SK-N-SH treated with all-trans-retinoic acid at 6 μM for 48 hours (cell line): ENCODE measurements around the gene PRELID3B.

Source experiments
- ATAC-seq: fragments of 200-7000 bp; cut with Tn5 transposase; 3 replicates; pipeline ENCODE4 v1.9.1; 2020; ENCODE audit warnings: mild to moderate bottlenecking, moderate library complexity
- ARNTL ChIP-seq: fragments of 450-650 bp; formaldehyde crosslinking; IDR thresholded peaks from 2 replicates; pipeline ENCODE4 v1.5.0; 2020; ENCODE audit warnings: low read depth, mild to moderate bottlenecking, moderate library complexity, borderline replicate concordance
- BACH2 ChIP-seq: fragments of 250-450 bp; sonication (Bioruptor Pico); IDR thresholded peaks from 2 replicates; pipeline ENCODE4 v1.9.0; 2021; ENCODE audit warnings: mild to moderate bottlenecking, borderline replicate concordance
- CREB5 ChIP-seq: fragments of 250-450 bp; sonication (Bioruptor Pico); IDR thresholded peaks from 2 replicates; pipeline ENCODE4 v1.5.1; 2020; ENCODE audit warnings: low read depth, mild to moderate bottlenecking, moderate library complexity
- CSDC2 ChIP-seq: fragments of 250-450 bp; sonication (Bioruptor Pico); IDR thresholded peaks from 2 replicates; pipeline ENCODE4 v1.5.0; 2020; ENCODE audit warnings: mild to moderate bottlenecking, moderate library complexity
- ESRRG ChIP-seq: fragments of 250-450 bp; sonication (Bioruptor Pico); IDR thresholded peaks from 2 replicates; pipeline ENCODE4 v1.6.1; 2021; ENCODE audit warnings: mild to moderate bottlenecking
- GLIS3 ChIP-seq: fragments of 250-450 bp; sonication (Bioruptor Pico); IDR thresholded peaks from 2 replicates; pipeline ENCODE4 v1.5.0; 2020; ENCODE audit warnings: mild to moderate bottlenecking, moderate library complexity
- ISL1 ChIP-seq: fragments of 250-450 bp; sonication (Bioruptor Pico); IDR thresholded peaks from 2 replicates; pipeline ENCODE4 v2.1.2; 2022; ENCODE audit warnings: mild to moderate bottlenecking, moderate library complexity
- OSR1 ChIP-seq: fragments of 250-450 bp; sonication (Bioruptor Pico); IDR thresholded peaks from 2 replicates; pipeline ENCODE4 v1.8.0; 2022; ENCODE audit warnings: moderate library complexity, mild to moderate bottlenecking, inconsistent platforms
- PPARA ChIP-seq: fragments of 250-450 bp; sonication (Bioruptor Pico); IDR thresholded peaks from 2 replicates; pipeline ENCODE4 v1.5.0; 2020; ENCODE audit warnings: mild to moderate bottlenecking, borderline replicate concordance
- SNAI2 ChIP-seq: fragments of 250-450 bp; sonication (Bioruptor Pico); IDR thresholded peaks from 2 replicates; pipeline ENCODE4 v1.5.0; 2020; ENCODE audit warnings: mild to moderate bottlenecking, moderate library complexity
- TCF4 ChIP-seq: fragments of 250-450 bp; sonication (Bioruptor Pico); IDR thresholded peaks from 2 replicates; pipeline ENCODE4 v1.8.0; 2021; ENCODE audit warnings: mild to moderate bottlenecking, moderate library complexity, borderline replicate concordance
- TOX ChIP-seq: fragments of 250-450 bp; sonication (Bioruptor Pico); IDR thresholded peaks from 2 replicates; pipeline ENCODE4 v1.8.0; 2021; ENCODE audit warnings: mild to moderate bottlenecking, moderate library complexity, borderline replicate concordance
- ZFP3 ChIP-seq: fragments of 250-450 bp; sonication (Bioruptor Pico); IDR thresholded peaks from 2 replicates; pipeline ENCODE4 v1.5.0; 2020; ENCODE audit warnings: mild to moderate bottlenecking, moderate library complexity
- ZFP30 ChIP-seq: fragments of 450-650 bp; formaldehyde crosslinking; IDR thresholded peaks from 2 replicates; pipeline ENCODE4 v1.5.0; 2022; ENCODE audit warnings: mild to moderate bottlenecking, moderate library complexity
- ZNF565 ChIP-seq: fragments of 450-650 bp; formaldehyde crosslinking; conservative IDR thresholded peaks from 2 replicates; pipeline ENCODE4 v1.5.0; 2020; ENCODE audit warnings: low read depth, mild to moderate bottlenecking, moderate library complexity
- ZNF70 ChIP-seq: fragments of 450-650 bp; formaldehyde crosslinking; IDR thresholded peaks from 2 replicates; pipeline ENCODE4 v1.5.0; 2020; ENCODE audit warnings: mild to moderate bottlenecking, moderate library complexity
- ZNF8 ChIP-seq: fragments of 450-650 bp; formaldehyde crosslinking; IDR thresholded peaks from 2 replicates; pipeline ENCODE4 v1.5.0; 2020; ENCODE audit warnings: mild to moderate bottlenecking, moderate library complexity
- TF ChIP-seq, protein P1 (sequence below): fragments of 250-450 bp; sonication (Bioruptor Pico); IDR thresholded peaks from 2 replicates; pipeline ENCODE4 v1.5.0; 2020; ENCODE audit warnings: mild to moderate bottlenecking, moderate library complexity
- TF ChIP-seq, protein P2 (sequence below): fragments of 250-450 bp; sonication (Bioruptor Pico); IDR thresholded peaks from 2 replicates; pipeline ENCODE4 v1.8.0; 2020; ENCODE audit warnings: mild to moderate bottlenecking, moderate library complexity, borderline replicate concordance
- TF ChIP-seq, protein P3 (sequence below): fragments of 250-450 bp; sonication (Bioruptor Pico); IDR thresholded peaks from 2 replicates; pipeline ENCODE4 v1.5.1; 2021; ENCODE audit warnings: mild to moderate bottlenecking, moderate library complexity

The PRELID3B gene

DNA sequence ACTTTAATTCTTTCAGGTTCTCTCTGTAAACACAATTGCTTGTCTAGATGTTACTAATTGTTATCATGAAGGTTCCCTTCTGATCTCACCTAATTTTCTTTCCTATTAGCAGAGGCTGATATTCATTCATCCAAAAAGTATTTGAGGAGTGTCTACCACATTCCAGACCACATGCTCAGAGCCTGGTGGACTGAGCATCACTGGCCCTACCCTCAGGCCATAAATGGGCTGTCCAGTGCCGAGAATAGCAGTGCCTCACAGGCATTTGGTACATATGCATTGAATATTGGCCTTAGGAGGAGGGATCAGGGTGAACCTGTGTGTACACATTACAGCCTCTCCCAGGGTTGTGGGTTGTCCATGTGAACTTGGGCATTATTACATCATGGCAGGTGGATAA lies 40.4 kb upstream of the PRELID3B start:
- TF ChIP-seq BACH2 (no peak), ISL1 (CRISPR knock-in tag) (no peak), CSDC2 (CRISPR knock-in tag) (no peak), TCF4 (CRISPR knock-in tag) (no peak), ESRRG (no peak), CREB5 (CRISPR knock-in tag) (no peak), ZFP30 (CRISPR knock-in tag) (no peak), ZNF8 (CRISPR knock-in tag) (no peak), ZNF70 (CRISPR knock-in tag) (no peak), ZFP3 (CRISPR knock-in tag) (no peak)
- TF ChIP-seq, protein P1, sequence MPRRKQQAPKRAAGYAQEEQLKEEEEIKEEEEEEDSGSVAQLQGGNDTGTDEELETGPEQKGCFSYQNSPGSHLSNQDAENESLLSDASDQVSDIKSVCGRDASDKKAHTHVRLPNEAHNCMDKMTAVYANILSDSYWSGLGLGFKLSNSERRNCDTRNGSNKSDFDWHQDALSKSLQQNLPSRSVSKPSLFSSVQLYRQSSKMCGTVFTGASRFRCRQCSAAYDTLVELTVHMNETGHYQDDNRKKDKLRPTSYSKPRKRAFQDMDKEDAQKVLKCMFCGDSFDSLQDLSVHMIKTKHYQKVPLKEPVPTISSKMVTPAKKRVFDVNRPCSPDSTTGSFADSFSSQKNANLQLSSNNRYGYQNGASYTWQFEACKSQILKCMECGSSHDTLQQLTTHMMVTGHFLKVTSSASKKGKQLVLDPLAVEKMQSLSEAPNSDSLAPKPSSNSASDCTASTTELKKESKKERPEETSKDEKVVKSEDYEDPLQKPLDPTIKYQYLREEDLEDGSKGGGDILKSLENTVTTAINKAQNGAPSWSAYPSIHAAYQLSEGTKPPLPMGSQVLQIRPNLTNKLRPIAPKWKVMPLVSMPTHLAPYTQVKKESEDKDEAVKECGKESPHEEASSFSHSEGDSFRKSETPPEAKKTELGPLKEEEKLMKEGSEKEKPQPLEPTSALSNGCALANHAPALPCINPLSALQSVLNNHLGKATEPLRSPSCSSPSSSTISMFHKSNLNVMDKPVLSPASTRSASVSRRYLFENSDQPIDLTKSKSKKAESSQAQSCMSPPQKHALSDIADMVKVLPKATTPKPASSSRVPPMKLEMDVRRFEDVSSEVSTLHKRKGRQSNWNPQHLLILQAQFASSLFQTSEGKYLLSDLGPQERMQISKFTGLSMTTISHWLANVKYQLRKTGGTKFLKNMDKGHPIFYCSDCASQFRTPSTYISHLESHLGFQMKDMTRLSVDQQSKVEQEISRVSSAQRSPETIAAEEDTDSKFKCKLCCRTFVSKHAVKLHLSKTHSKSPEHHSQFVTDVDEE, result no peak
- TF ChIP-seq, protein P2, sequence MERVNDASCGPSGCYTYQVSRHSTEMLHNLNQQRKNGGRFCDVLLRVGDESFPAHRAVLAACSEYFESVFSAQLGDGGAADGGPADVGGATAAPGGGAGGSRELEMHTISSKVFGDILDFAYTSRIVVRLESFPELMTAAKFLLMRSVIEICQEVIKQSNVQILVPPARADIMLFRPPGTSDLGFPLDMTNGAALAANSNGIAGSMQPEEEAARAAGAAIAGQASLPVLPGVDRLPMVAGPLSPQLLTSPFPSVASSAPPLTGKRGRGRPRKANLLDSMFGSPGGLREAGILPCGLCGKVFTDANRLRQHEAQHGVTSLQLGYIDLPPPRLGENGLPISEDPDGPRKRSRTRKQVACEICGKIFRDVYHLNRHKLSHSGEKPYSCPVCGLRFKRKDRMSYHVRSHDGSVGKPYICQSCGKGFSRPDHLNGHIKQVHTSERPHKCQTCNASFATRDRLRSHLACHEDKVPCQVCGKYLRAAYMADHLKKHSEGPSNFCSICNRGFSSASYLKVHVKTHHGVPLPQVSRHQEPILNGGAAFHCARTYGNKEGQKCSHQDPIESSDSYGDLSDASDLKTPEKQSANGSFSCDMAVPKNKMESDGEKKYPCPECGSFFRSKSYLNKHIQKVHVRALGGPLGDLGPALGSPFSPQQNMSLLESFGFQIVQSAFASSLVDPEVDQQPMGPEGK (CRISPR knock-in tag), result no peak
- TF ChIP-seq, all 23 proteins: peak for 0

DNA sequence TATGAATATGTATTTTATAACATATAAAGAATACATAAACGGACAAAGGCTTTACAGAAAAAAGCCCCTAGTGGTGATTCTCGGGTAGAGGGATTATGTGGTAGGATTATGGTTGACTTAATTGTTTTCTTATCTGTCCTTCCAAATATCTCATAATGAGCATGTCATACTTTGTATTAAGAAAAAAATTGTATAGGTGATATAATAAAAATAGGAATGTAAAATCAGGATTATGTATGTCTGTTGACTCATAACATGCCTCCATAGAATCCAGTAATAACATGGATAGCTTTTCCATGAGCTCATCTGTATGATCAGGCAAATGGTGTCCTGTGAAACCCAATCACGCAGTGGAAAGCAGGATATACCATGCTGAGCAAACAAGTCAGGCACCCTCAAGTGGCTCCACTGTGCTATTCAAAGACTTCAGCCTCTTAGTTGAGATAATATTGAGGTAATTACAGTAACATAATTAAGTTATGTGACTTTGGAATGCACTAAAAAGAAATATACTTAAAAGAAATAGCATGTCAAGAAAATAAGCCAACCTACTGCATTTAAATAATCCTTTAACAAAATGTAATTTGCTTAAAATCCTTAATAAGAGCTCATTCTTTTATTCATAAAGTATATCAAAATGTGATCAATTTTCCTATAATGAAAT lies 39.6 kb upstream of the PRELID3B start:
- TF ChIP-seq GLIS3 (CRISPR knock-in tag) (no peak), ZNF565 (CRISPR knock-in tag) (no peak), TCF4 (CRISPR knock-in tag) (no peak), CSDC2 (CRISPR knock-in tag) (no peak), ZFP30 (CRISPR knock-in tag) (no peak), ZFP3 (CRISPR knock-in tag) (no peak), BACH2 (no peak), ZNF70 (CRISPR knock-in tag) (no peak), PPARA (CRISPR knock-in tag) (no peak), TOX (CRISPR knock-in tag) (no peak), ISL1 (CRISPR knock-in tag) (no peak), ARNTL (no peak), CREB5 (CRISPR knock-in tag) (no peak), OSR1 (no peak), ESRRG (no peak), SNAI2 (CRISPR knock-in tag) (no peak)
- TF ChIP-seq, protein P1, result no peak
- TF ChIP-seq, protein P2 (CRISPR knock-in tag), result no peak
- TF ChIP-seq, protein P3, sequence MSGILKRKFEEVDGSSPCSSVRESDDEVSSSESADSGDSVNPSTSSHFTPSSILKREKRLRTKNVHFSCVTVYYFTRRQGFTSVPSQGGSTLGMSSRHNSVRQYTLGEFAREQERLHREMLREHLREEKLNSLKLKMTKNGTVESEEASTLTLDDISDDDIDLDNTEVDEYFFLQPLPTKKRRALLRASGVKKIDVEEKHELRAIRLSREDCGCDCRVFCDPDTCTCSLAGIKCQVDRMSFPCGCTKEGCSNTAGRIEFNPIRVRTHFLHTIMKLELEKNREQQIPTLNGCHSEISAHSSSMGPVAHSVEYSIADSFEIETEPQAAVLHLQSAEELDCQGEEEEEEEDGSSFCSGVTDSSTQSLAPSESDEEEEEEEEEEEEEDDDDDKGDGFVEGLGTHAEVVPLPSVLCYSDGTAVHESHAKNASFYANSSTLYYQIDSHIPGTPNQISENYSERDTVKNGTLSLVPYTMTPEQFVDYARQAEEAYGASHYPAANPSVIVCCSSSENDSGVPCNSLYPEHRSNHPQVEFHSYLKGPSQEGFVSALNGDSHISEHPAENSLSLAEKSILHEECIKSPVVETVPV, result no peak
- peak; percentile 38; the same call in 1 of the 3 replicates for ATAC-seq

More for the DNA sequence above, 40.4 kb upstream of the PRELID3B start:
- ATAC-seq, result peak; percentile 62; the same call in 2 of the 3 replicates
